A549 (cell line): ENCODE results near the gene KCTD4. TPM values are rescaled to one million over a fixed set of nuclear protein-coding genes. Genes with fewer than 3 reads are reported as not detected.

Experiments used
- ATAC-seq, 2 experiments: fragments of 200-7000 bp in 1 of 2; fragments of >200 bp in 1 of 2; cut with Nextera tagmentation in 1 of 2; cut with Tn5 transposase in 1 of 2; 3 replicates each; pipeline versions ENCODE4 v1.8.0 to v1.9.1; 2018 to 2020; ENCODE audit warnings: mild to moderate bottlenecking in 1 of 2, moderate library complexity in 1 of 2
- CTCF ChIA-PET: fragments of 300-600 bp; sonication (Branson Sonifier 250); formaldehyde crosslinking; extraction: SDS; loops from one replicate; lab custom pipeline; 2021; ENCODE audit warnings: antibody characterized with exemption, inconsistent platforms; lab: Yijun Ruan, JAX
- POLR2A ChIA-PET: fragments of 350-600 bp; formaldehyde crosslinking; extraction: SDS; loops from one replicate; lab custom pipeline; 2021; ENCODE audit warnings: antibody characterized with exemption, inconsistent platforms; lab: Yijun Ruan, JAX
- DNase-seq, 2 experiments: peaks; one replicate each; pipeline versions ENCODE4 v3.0.0 to v3.0.0-alpha.2; 2011 to 2016; ENCODE audit warnings: low read depth in 1 of 2, low spot score in 1 of 2
- FAIRE-seq: peaks from 2 replicates; lab custom pipeline; 2011; peaks lifted over from hg19 to GRCh38; lab: Jason Lieb, UNC
- H3K27ac ChIP-seq, 2 experiments: fragments of >200 bp; sonication (Bioruptor Twin); formaldehyde crosslinking; 3 replicates each; pipeline ENCODE4 v1.5.1; 2016 to 2017
- H3K4me1 ChIP-seq: fragments of >200 bp; sonication (Bioruptor Twin); formaldehyde crosslinking; 3 replicates; pipeline ENCODE4 v1.6.1; 2016
- H3K4me2 ChIP-seq: fragments of >200 bp; sonication (Bioruptor Twin); formaldehyde crosslinking; 3 replicates; pipeline ENCODE4 v1.6.1; 2016
- H3K4me3 ChIP-seq: fragments of >200 bp; sonication (Bioruptor Twin); formaldehyde crosslinking; 3 replicates; pipeline ENCODE4 v1.5.1; 2016
- H3K9me3 ChIP-seq: fragments of >200 bp; sonication (Bioruptor Twin); formaldehyde crosslinking; 3 replicates; pipeline ENCODE4 v1.6.1; 2016
- ATOH8 ChIP-seq: fragments of 250-450 bp; sonication (Bioruptor Pico); IDR thresholded peaks from 2 replicates; pipeline ENCODE4 v1.5.0; 2020; ENCODE audit warnings: low read depth, mild to moderate bottlenecking, moderate library complexity
- BHLHE40 ChIP-seq: IDR thresholded peaks from 2 replicates; pipeline ENCODE4 v1.6.1; 2012; ENCODE audit warnings: low read depth, low read length, inconsistent platforms
- CBX8 ChIP-seq: fragments of 200-600 bp; sonication (generic); IDR thresholded peaks from 2 replicates; pipeline ENCODE4 v1.6.1; 2016
- EP300 ChIP-seq, 2 experiments: fragments of >200 bp; sonication (Bioruptor Twin); formaldehyde crosslinking; IDR thresholded peaks; 2 replicates in 1 of 2; 3 replicates in 1 of 2; pipeline ENCODE4 v1.6.1; 2016 to 2017
- FOSB ChIP-seq: fragments of 250-450 bp; sonication (Bioruptor Pico); IDR thresholded peaks from 2 replicates; pipeline ENCODE4 v1.5.0; 2020; ENCODE audit warnings: mild to moderate bottlenecking, moderate library complexity
- HEYL ChIP-seq: fragments of 250-450 bp; sonication (Bioruptor Pico); IDR thresholded peaks from 2 replicates; pipeline ENCODE4 v1.8.0; 2021; ENCODE audit warnings: mild to moderate bottlenecking, moderate library complexity
- HOXB5 ChIP-seq: fragments of 250-450 bp; sonication (Bioruptor Pico); IDR thresholded peaks from 2 replicates; pipeline ENCODE4 v1.5.0; 2020; ENCODE audit warnings: mild to moderate bottlenecking, moderate library complexity
- JUN ChIP-seq, 2 experiments: fragments of >200 bp; sonication (Bioruptor Twin); formaldehyde crosslinking; IDR thresholded peaks; 2 replicates in 1 of 2; 3 replicates in 1 of 2; pipeline ENCODE4 v1.6.1; 2016 to 2017
- KDM1A ChIP-seq: fragments of 200-600 bp; sonication (generic); IDR thresholded peaks from 2 replicates; pipeline ENCODE4 v1.6.1; 2016; ENCODE audit warnings: low read depth, mild to moderate bottlenecking
- MAFK ChIP-seq: fragments of 450-650 bp; IDR thresholded peaks from 2 replicates; pipeline ENCODE4 v1.6.1; 2014; ENCODE audit not compliant: partially characterized antibody
- MAZ ChIP-seq: fragments of 150-350 bp; IDR thresholded peaks from 2 replicates; pipeline ENCODE4 v1.6.1; 2014; ENCODE audit warnings: antibody characterized with exemption, low read depth, low read length, borderline replicate concordance
- MYC ChIP-seq: IDR thresholded peaks from 2 replicates; pipeline ENCODE4 v1.6.1; 2012; ENCODE audit warnings: mild to moderate bottlenecking, inconsistent platforms, low read length, improper control_type of control experiment, borderline replicate concordance
- POLR2A ChIP-seq: IDR thresholded peaks from 2 replicates; pipeline ENCODE4 v1.6.1; 2012; ENCODE audit warnings: mild to moderate bottlenecking, low read length
- POLR2AphosphoS2 ChIP-seq: conservative IDR thresholded peaks from 2 replicates; pipeline ENCODE4 v1.6.1; 2012; ENCODE audit warnings: low read length, improper control_type of control experiment, inconsistent platforms
- RAD21 ChIP-seq, 2 experiments: fragments of >200 bp in 1 of 2; sonication (Bioruptor Twin) in 1 of 2; formaldehyde crosslinking in 1 of 2; IDR thresholded peaks in 1 of 2; conservative IDR thresholded peaks in 1 of 2; 2 replicates in 1 of 2; 3 replicates in 1 of 2; pipeline ENCODE4 v1.6.1; 2012 to 2018; ENCODE audit warnings: inconsistent platforms in 1 of 2
- RCOR1 ChIP-seq: fragments of 150-350 bp; IDR thresholded peaks from 2 replicates; pipeline ENCODE4 v1.6.1; 2014; ENCODE audit warnings: antibody characterized with exemption, low read length, low read depth
- RFX5 ChIP-seq: fragments of 450-650 bp; IDR thresholded peaks from 2 replicates; pipeline ENCODE4 v1.7.1; 2014; ENCODE audit warnings: antibody characterized with exemption, mild to moderate bottlenecking, moderate library complexity
- SREBF2 ChIP-seq: fragments of 450-650 bp; IDR thresholded peaks from 2 replicates; pipeline ENCODE4 v1.6.1; 2014; ENCODE audit warnings: mild to moderate bottlenecking, moderate library complexity
- TFCP2L1 ChIP-seq: fragments of 250-450 bp; sonication (Bioruptor Pico); IDR thresholded peaks from 2 replicates; pipeline ENCODE4 v1.5.0; 2021; ENCODE audit warnings: mild to moderate bottlenecking
- TP53 ChIP-seq: fragments of 250-450 bp; sonication (Bioruptor Pico); IDR thresholded peaks from 2 replicates; pipeline ENCODE4 v1.5.0; 2021; ENCODE audit warnings: mild to moderate bottlenecking, moderate library complexity
- USF2 ChIP-seq: fragments of 450-650 bp; IDR thresholded peaks from 2 replicates; pipeline ENCODE4 v1.6.1; 2014; ENCODE audit warnings: antibody characterized with exemption
- ZNF302 ChIP-seq: fragments of 250-450 bp; sonication (Bioruptor Pico); IDR thresholded peaks from 2 replicates; pipeline ENCODE4 v1.9.0; 2021; ENCODE audit warnings: inconsistent platforms, mild to moderate bottlenecking, moderate library complexity
- ZSCAN20 ChIP-seq: fragments of 250-450 bp; sonication (Bioruptor Pico); IDR thresholded peaks from 2 replicates; pipeline ENCODE4 v1.8.0; 2022; ENCODE audit warnings: mild to moderate bottlenecking, moderate library complexity
- WGBS: methylation state at CpG from one replicate; pipeline ENCODE4 v1.1.6; 2017; ENCODE audit errors: missing lambda C conversion rate; 5-methylcytosine and 5-hydroxymethylcytosine counted together
- polyA plus RNA-seq, 4 experiments: library from polyadenylated mRNA; depleted of rRNA in 3 of 4; stranded (reverse); fragments of >200 nt; fragmentation: RNase III in 1 of 4; extraction: RNeasy Plus Mini Kit Qiagen cat#74134 plus additional on column Dnase treatment in 1 of 4; gene quantifications; 2 replicates in 3 of 4; 3 replicates in 1 of 4; pipeline ENCODE4 v1.2.3, GENCODE V29; 2011 to 2017
- TF ChIP-seq, protein P1 (sequence below): fragments of >200 bp; sonication (Bioruptor Twin); formaldehyde crosslinking; IDR thresholded peaks from 3 replicates; pipeline ENCODE4 v1.5.1; 2016
- TF ChIP-seq, protein P2 (sequence below): IDR thresholded peaks from 2 replicates; pipeline ENCODE4 v1.6.1; 2012
- TF ChIP-seq, protein P3 (sequence below): fragments of 250-450 bp; sonication (Bioruptor Pico); IDR thresholded peaks from 2 replicates; pipeline ENCODE4 v1.5.0; 2021; ENCODE audit warnings: mild to moderate bottlenecking, moderate library complexity, borderline replicate concordance
- TF ChIP-seq, protein P4 (sequence below): fragments of 150-350 bp; IDR thresholded peaks from 2 replicates; pipeline ENCODE4 v1.6.1; 2014; ENCODE audit warnings: low read depth, mild to moderate bottlenecking, low read length

Gene KCTD4
- polyA plus RNA-seq, 2 of the 4 experiments (the other 2 are of a cell fraction), result not detected

DNA sequence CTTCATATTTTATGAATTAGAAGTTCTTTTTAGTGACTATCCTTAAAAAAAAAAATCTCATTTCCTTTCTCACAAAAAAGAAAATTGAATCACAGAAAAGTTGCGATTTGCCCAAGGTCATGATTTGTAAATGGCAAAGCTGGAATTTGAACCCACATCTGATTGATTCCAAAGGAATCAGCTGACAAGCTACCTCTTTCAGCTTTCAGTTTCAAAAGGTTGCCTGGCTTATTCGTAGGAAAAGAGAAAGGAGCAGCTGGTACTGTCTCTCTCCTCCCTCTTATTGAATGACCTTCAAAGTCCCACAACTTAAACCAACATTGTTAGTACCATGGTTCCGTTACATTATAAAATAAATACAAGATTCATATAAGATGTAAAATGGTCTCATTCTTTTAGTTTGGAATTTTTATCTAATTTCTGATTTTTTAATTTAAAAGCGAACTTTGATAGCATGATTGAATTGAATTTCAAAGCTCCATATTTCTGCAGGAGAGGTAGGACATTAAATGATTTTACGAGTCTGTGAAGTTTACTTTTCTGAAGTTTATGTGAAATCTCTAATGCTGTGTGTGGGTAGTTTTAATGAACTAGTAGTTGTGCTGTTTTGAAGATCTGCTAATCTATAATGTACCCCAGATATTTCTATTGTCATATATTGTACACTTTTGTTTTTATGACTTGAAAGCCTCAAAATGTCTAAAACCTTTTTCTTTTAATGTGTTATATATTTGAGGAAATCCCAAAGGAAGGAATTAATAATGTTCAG is 18.5 kb upstream of the KCTD4 start:
- ATAC-seq (peak in 1 of 2 experiments; percentile 35; a peak in 1 of 6 replicates), FAIRE-seq (no peak), DNase-seq (peak in 1 of 2 experiments; percentile 9)
- H3K4me2 ChIP-seq, result peak overlapping the region; percentile 59
- CTCF ChIA-PET, result no interaction called here
- H3K4me3 ChIP-seq, result peak overlapping the region; percentile 14; the same call in 1 of the 3 replicates
- H3K27ac ChIP-seq, result peak overlapping the region; percentile 9 to 62; a peak in 3 of 6 replicates
- TF ChIP-seq POLR2A, result no peak
- no peak for TF ChIP-seq ZSCAN20 (CRISPR knock-in tag)
- no peak for TF ChIP-seq MYC
- TF ChIP-seq, protein P1, sequence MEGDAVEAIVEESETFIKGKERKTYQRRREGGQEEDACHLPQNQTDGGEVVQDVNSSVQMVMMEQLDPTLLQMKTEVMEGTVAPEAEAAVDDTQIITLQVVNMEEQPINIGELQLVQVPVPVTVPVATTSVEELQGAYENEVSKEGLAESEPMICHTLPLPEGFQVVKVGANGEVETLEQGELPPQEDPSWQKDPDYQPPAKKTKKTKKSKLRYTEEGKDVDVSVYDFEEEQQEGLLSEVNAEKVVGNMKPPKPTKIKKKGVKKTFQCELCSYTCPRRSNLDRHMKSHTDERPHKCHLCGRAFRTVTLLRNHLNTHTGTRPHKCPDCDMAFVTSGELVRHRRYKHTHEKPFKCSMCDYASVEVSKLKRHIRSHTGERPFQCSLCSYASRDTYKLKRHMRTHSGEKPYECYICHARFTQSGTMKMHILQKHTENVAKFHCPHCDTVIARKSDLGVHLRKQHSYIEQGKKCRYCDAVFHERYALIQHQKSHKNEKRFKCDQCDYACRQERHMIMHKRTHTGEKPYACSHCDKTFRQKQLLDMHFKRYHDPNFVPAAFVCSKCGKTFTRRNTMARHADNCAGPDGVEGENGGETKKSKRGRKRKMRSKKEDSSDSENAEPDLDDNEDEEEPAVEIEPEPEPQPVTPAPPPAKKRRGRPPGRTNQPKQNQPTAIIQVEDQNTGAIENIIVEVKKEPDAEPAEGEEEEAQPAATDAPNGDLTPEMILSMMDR, result no peak
- no peak for TF ChIP-seq RFX5
- no peak for TF ChIP-seq SREBF2
- no peak for TF ChIP-seq RAD21 (conservative IDR thresholded peaks at IDR 0.05 in 1 of 2, IDR thresholded peaks at IDR 0.05 in 1 of 2)
- TF ChIP-seq HEYL (CRISPR knock-in tag), result no peak
- no peak for TF ChIP-seq MAZ
- TF ChIP-seq JUN (IDR thresholded peaks at IDR 0.05), result no peak
- TF ChIP-seq RCOR1, result no peak
- no peak for TF ChIP-seq ZNF302 (CRISPR knock-in tag)
- TF ChIP-seq, protein P2, sequence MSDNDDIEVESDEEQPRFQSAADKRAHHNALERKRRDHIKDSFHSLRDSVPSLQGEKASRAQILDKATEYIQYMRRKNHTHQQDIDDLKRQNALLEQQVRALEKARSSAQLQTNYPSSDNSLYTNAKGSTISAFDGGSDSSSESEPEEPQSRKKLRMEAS, result no peak
- TF ChIP-seq CBX8, result no peak
- TF ChIP-seq, protein P3, sequence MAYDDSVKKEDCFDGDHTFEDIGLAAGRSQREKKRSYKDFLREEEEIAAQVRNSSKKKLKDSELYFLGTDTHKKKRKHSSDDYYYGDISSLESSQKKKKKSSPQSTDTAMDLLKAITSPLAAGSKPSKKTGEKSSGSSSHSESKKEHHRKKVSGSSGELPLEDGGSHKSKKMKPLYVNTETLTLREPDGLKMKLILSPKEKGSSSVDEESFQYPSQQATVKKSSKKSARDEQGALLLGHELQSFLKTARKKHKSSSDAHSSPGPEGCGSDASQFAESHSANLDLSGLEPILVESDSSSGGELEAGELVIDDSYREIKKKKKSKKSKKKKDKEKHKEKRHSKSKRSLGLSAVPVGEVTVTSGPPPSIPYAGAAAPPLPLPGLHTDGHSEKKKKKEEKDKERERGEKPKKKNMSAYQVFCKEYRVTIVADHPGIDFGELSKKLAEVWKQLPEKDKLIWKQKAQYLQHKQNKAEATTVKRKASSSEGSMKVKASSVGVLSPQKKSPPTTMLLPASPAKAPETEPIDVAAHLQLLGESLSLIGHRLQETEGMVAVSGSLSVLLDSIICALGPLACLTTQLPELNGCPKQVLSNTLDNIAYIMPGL (CRISPR knock-in tag), result no peak
- TF ChIP-seq POLR2AphosphoS2, result no peak
- no peak for TF ChIP-seq FOSB (CRISPR knock-in tag)
- TF ChIP-seq HOXB5, result no peak
- WGBS, result 37% methylated on average over 5 of the region's 5 CpGs
- POLR2A ChIA-PET, result no interaction called here
- peaks cover 36% of the 10 kb centered on the region for H3K4me1 ChIP-seq
- H3K9me3 ChIP-seq, result no peaks in the 10 kb centered on the region

- ChIA-PET POLR2A (no interaction called here), CTCF (interaction anchor here (0.5 kb wide), 1 partner anchor 51 kb away, joined by 3 read pairs; no protein-coding TSS in a partner anchor)
- peaks cover 36% of the 10 kb centered on the region for H3K4me1 ChIP-seq
- H3K9me3 ChIP-seq, result no peaks in the 10 kb centered on the region
- DNase-seq (no peak), ATAC-seq (no peak), FAIRE-seq (no peak)
- peak overlapping the region in 1 of 2 experiments; percentile 4; a peak in 1 of 6 replicates for H3K27ac ChIP-seq
- TF ChIP-seq MAFK, result no peak
- TF ChIP-seq TP53 (CRISPR knock-in tag), result no peak
- no peak for TF ChIP-seq BHLHE40
- no peak for TF ChIP-seq POLR2AphosphoS2
- TF ChIP-seq KDM1A, result no peak
- no peak for TF ChIP-seq HEYL (CRISPR knock-in tag)
- no peak for TF ChIP-seq EP300 (IDR thresholded peaks at IDR 0.05)
- no peak for TF ChIP-seq ATOH8 (CRISPR knock-in tag)
- TF ChIP-seq, protein P4, sequence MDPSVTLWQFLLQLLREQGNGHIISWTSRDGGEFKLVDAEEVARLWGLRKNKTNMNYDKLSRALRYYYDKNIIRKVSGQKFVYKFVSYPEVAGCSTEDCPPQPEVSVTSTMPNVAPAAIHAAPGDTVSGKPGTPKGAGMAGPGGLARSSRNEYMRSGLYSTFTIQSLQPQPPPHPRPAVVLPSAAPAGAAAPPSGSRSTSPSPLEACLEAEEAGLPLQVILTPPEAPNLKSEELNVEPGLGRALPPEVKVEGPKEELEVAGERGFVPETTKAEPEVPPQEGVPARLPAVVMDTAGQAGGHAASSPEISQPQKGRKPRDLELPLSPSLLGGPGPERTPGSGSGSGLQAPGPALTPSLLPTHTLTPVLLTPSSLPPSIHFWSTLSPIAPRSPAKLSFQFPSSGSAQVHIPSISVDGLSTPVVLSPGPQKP, result no peak
- TF ChIP-seq ZSCAN20 (CRISPR knock-in tag), result no peak
- no peak for TF ChIP-seq FOSB (CRISPR knock-in tag)
- no peak for TF ChIP-seq TFCP2L1 (CRISPR knock-in tag)
- TF ChIP-seq USF2, result no peak
- no peak for TF ChIP-seq HOXB5
- 86% methylated on average over 1 of the region's 1 CpG for WGBS
- peak overlapping the region; percentile 59 for H3K4me2 ChIP-seq
- H3K4me3 ChIP-seq, result no peak overlapping the region
Measured at GRCh38 chr13:45218689-45219088, 17.8 kb upstream of the KCTD4 start.
